GM19043 (cell line): ENCODE results near the gene BACH2.
"Not testable (repeated sequence)": the region's sequence is repeated elsewhere in the genome, so short reads cannot be mapped to it uniquely, and the experiment has no call there.

Source experiments
- ATAC-seq: cut with Tn5 transposase; IDR thresholded peaks from one replicate; pipeline ENCODE4 v1.9.1; 2021; ENCODE audit warnings: low read depth; ENCODE audit not compliant: unreplicated experiment

Gene BACH2

GRCh38 chr6:90166155-90166924 lies 130.3 kb downstream of the BACH2 start:
- not testable (repeated sequence) for ATAC-seq

GRCh38 chr6:90162648-90163387 lies 133.8 kb downstream of the BACH2 start:
- no peak for ATAC-seq

- no peak for ATAC-seq
Measured at GRCh38 chr6:90160013-90160412, 136.6 kb downstream of the BACH2 start.

DNA sequence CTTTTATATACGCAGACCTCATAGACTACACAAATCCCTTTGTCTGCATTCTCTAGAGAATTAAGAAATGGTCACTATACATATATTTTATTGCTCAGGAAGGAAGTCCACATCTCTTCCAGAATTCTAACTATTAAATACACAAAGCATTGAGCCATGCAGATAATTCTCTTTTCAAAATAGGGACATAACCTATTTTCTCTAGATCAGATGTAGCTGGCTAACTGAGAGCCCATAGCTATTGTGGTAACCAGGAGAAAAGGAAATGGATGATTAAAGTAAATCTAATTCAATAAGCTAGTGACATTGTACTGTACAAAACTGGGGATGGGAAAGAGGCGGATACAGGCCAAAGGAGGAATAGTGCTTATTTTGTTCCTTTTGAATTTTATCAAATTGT lies 137.2 kb downstream of the BACH2 start:
- no peak for ATAC-seq

DNA sequence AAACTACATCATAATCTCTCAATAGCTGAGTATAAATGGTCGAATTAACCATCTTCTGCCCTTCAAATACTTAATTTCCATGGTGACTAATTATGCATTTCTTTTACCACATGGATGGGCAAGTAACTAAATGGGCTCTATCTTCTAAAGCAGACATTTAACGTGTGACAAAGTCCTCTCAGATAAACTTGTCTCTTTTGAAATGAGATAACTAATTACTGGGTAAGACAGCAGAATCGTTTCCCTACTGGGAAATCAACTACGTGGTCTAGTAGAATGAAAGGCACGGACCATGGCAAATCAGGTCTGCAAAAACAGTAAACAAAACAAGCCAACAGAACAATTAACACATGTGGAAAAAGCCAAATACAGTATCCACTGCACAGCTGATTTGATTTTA lies 137.7 kb downstream of the BACH2 start:
- no peak for ATAC-seq

DNA sequence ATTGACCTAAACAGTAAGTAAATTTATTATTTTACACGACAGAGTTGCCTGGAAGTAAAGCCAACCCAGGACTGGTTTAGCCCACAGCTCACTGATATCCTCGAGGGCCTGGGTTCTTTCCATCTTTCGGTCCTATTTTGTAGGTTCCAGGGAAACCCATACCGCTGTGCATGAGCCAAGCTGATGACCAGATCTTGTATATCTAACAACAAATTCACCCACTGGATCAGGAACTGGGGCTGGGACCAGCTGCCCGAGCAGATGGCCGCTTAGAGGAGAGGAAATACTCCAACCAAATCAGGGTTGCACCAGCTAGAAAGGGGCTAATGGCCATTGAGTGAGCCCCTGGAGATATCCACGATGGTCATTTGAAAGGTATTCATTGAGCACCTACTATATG lies 139.2 kb downstream of the BACH2 start:
- no peak for ATAC-seq

GRCh38 chr6:90156861-90157260 lies 139.8 kb downstream of the BACH2 start:
- no peak for ATAC-seq

DNA sequence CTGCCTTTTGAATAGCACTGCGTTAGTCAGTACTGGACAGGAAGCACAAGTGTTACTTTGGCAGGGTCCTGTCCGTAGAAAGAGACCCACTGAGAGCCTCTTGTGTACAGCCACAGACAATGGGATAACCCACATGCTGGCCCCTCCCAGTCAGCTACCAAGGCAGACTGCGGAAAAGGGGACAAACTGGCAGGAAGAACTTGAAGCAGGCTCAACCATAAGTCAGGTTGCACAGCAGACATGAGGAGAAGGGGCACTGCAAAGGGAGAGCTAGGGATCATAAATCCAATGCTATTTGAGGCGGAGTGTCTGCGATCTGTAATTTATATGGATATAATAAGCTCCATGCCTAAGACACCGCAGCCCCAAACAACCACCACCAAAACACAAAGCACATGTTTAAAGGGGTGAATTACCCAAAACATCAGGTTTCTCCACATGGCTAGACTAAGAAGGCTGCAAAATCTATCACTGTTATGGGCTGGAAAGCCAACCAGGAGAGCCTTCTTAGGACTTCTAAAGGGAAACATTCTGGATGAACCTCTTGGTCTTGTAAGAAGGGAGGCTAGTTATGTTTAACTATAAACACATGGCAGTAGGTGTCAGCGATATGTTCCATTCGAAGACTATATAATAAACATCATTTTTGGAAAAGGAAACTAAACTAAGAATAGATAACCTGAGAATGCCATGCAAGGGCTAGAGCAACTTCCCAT lies 141.7 kb downstream of the BACH2 start:
- ATAC-seq: no peak

GRCh38 chr6:90151576-90152422 lies 144.8 kb downstream of the BACH2 start:
- ATAC-seq: no peak

DNA sequence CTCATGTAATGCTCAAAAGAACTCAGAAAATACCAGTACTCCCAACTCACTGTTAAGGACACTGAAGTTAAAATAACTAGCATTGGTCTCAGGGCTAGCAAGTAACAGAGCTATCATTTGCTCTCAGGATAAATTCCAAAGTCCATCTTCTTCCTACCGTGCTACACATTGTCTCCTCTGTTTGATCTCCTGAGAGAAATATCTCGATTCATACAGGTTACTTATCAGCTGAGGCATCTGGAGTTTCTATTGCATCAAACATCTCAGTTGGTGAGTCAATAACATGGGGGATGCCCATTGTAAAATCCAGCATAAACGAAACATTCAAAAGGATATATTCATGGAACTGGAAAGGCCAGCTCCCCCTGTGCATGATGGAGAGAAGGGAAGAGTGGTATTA lies 147.4 kb downstream of the BACH2 start:
- ATAC-seq: no peak

- no peak for ATAC-seq
Measured at GRCh38 chr6:90148867-90149266, 147.8 kb downstream of the BACH2 start.

- no peak for ATAC-seq
Measured at GRCh38 chr6:90146921-90147649, 149.6 kb downstream of the BACH2 start.

DNA sequence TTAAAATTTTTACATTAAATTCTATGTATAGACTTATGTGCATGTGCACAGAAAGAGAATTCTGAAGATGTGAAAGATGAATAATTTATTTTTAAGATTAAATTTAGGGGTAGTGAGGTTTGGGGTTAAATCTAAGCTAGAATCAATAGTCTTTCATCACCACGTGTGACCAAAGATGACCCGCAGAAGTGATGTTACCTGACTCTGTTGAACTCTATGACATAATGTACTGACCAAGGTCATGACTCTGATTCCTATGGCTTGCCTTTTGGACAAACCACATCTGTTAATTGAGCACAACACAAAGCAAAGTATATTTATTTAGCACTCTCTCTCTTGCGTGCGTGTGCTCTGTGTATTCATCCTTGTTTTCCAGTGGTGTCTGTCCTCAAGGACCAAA lies 150.6 kb downstream of the BACH2 start:
- ATAC-seq: no peak

DNA sequence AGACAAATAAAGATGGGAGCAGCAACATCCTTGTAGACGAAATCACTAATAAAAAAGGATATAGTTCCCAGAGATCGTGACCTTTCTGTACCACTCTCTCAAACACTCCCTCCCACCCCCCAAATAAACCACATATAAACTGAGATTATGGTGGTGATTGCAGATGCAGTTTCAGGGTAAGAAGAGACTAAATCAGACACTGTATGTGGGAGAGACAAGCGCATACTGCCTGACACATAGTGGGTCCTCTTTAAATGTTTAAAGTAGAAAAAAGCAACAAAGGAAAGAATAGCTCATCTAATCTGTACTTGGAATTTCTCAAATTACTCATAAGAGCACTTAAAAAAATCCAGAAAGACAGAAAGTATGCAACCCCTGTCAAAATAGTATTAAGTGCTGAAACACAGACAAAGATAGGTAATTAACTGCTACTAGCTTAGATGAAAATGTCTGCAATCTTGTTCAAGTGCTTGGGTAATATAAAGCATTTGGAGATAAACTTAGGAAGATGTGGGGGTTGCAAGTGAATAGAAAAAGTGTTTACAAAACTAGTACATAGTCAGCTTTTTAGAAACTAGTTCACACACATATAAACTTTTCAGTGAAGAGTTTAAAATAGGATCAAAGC lies 151.6 kb downstream of the BACH2 start:
- no peak for ATAC-seq

GRCh38 chr6:90144396-90144795 lies 152.2 kb downstream of the BACH2 start:
- ATAC-seq: no peak

- ATAC-seq: no peak
Measured at GRCh38 chr6:90140683-90141082, 156.0 kb downstream of the BACH2 start.

DNA sequence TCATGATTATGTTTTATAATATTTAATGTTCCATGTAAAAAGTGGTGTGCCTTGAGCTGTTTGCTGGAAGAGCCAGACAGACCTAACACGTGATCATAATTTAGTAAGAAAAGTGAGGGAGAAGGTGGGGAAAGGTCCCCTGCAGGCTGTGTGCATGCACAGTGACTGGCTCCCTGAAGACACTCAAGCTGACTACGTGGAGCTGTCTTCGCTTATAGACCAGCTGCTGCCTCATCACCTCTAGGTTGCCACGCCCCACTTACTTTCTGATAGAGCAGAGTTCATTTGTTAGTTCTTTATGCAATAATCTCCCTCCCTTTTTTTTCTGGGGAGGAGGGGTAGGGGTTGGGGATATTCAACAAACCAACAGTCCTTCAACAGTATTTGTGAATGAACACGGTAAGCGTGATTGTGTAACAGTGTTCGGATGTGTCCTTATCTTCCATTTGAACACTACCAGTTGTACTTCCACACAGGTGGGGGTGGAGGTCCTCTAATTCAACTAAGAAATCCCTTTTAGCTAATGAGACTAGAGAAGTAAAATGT lies 157.3 kb downstream of the BACH2 start:
- no peak for ATAC-seq

DNA sequence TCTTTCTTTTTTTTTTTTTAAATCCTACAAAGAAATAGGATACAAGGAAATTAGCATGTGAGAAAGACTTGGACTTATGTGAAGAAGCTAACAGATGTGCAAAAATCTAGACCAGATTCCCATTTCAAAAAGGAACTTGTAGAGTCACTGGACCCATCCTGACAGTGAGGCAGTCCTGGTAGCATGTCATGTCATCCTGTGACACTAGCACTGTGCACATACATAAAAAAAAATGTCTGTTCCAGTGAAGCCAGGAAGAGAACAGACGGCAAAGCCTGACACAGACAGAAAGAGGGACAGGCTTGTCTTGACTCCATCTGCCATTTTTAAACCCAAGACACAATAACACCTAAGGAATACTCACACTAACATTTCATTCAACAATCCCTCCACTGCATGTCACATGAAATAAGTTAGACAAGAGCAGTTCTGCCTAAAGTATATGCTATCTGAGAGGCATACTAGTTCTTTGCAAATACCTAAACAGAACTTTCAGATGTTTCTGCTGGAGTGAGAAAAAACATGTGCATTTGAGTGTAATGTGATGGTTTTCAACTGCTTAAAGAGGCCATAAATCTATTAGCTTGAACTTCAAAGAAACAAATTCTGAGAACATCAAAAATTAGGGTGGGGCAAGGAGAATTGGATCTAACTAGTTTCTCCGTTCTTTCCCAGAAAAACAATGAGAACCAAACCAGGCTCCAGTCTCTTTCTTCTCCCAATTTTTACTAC lies 159.6 kb downstream of the BACH2 start:
- ATAC-seq: no peak

- ATAC-seq: no peak
Measured at GRCh38 chr6:90136176-90136575, 160.5 kb downstream of the BACH2 start.
